Ammon's horn (tissue), 1 donor: ENCODE data around the gene STK32A.
A peak's percentile ranks its signal among the peaks of the same experiment; 100 is the strongest.
"Not testable (repeated sequence)": the region's sequence is repeated elsewhere in the genome, so short reads cannot be mapped to it uniquely, and the experiment has no call there.

ENCODE experiments used
- DNase-seq: peaks from one replicate; pipeline ENCODE4 v3.0.0-alpha.2; 2016; ENCODE audit warnings: low spot score

STK32A gene

GRCh38 chr5:147234825-147235635 is at the start of gene STK32A:
Gene STK32A, plus strand, starts transcription at chr5:147235026. Its CDS starts 4,609 bp downstream, at chr5:147239635.
- peak; percentile 23 for DNase-seq

GRCh38 chr5:147187099-147187540 is 47.7 kb upstream of the STK32A start:
- DNase-seq = no peak

- peak; percentile 87 for DNase-seq
Observed at GRCh38 chr5:147188200-147189108, 46.4 kb upstream of the STK32A start.

GRCh38 chr5:147189109-147189424 is 45.8 kb upstream of the STK32A start:
- DNase-seq = no peak

- DNase-seq = peak; percentile 43
Observed at GRCh38 chr5:147190331-147190730, 44.5 kb upstream of the STK32A start.

GRCh38 chr5:147193123-147193522 is 41.7 kb upstream of the STK32A start:
- DNase-seq = no peak

GRCh38 chr5:147200004-147200403 is 34.8 kb upstream of the STK32A start:
- no peak for DNase-seq

- DNase-seq = no peak
Observed at GRCh38 chr5:147203213-147203612, 31.6 kb upstream of the STK32A start.

GRCh38 chr5:147204576-147204975 is 30.2 kb upstream of the STK32A start:
- no peak for DNase-seq

GRCh38 chr5:147208134-147208533 is 26.7 kb upstream of the STK32A start:
- peak; percentile 94 for DNase-seq

- DNase-seq = no peak
Observed at GRCh38 chr5:147216552-147217154, 18.2 kb upstream of the STK32A start.

- no peak for DNase-seq
Observed at GRCh38 chr5:147223343-147223742, 11.5 kb upstream of the STK32A start.

GRCh38 chr5:147223948-147224791 is 10.7 kb upstream of the STK32A start:
- peak; percentile 64 for DNase-seq

GRCh38 chr5:147225938-147226337 is 8.9 kb upstream of the STK32A start:
- no peak for DNase-seq

GRCh38 chr5:147226512-147226911 is 8.3 kb upstream of the STK32A start:
- no peak for DNase-seq

GRCh38 chr5:147234239-147234824 is 494 bp upstream of the STK32A start:
- DNase-seq = no peak

- no peak for DNase-seq
Observed at GRCh38 chr5:147240266-147240985, 5.6 kb downstream of the STK32A start.

GRCh38 chr5:147243238-147243637 is 8.4 kb downstream of the STK32A start:
- DNase-seq = not testable (repeated sequence)

- DNase-seq = peak; percentile 4
Observed at GRCh38 chr5:147245381-147246165, 10.7 kb downstream of the STK32A start.

- no peak for DNase-seq
Observed at GRCh38 chr5:147248561-147248960, 13.7 kb downstream of the STK32A start.
